IPS-NIHi11 (cell line): Measurements from ENCODE around the gene ZNF117.
"Not testable (repeated sequence)": the region's sequence is repeated elsewhere in the genome, so short reads cannot be mapped to it uniquely, and the experiment has no call there.

Source experiments
- DNase-seq: peaks from one replicate; pipeline ENCODE4 v3.0.0; 2012; ENCODE audit warnings: mixed read lengths, low spot score

Gene ZNF117

GRCh38 chr7:64990936-64991335, at the start of gene ZNF117:
Gene ZNF117 (minus strand): TSS chr7:64991036.
- no peak for DNase-seq

DNA sequence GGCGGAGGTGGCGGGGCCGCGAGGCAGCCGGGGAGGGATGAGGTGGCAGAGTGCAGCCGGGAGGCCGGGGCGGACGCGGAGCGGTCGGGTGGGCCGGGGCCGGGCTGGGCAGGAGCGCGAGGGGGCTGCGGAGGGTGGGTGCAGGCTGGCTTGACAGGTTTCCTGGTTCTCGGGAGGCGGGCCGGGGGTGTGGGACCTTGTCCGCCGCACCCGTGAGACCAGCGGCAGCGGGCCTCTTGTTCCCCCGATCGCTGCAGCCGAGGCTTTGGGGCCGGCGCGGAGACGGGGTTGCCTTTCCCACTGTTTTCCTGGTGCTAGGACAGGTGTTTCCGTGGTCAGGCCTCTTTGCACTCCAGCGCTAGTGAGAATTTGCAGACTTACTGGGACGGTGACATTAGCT, 47.9 kb upstream of the ZNF117 start:
- DNase-seq, result peak; percentile 16

GRCh38 chr7:65037740-65038688, 47.2 kb upstream of the ZNF117 start:
- peak; percentile 89 for DNase-seq

- DNase-seq, result not testable (repeated sequence)
These were observed 45.7 kb upstream of the ZNF117 start for GRCh38 chr7:65036526-65036925.

GRCh38 chr7:65035469-65035868, 44.6 kb upstream of the ZNF117 start:
- DNase-seq, result not testable (repeated sequence)

DNA sequence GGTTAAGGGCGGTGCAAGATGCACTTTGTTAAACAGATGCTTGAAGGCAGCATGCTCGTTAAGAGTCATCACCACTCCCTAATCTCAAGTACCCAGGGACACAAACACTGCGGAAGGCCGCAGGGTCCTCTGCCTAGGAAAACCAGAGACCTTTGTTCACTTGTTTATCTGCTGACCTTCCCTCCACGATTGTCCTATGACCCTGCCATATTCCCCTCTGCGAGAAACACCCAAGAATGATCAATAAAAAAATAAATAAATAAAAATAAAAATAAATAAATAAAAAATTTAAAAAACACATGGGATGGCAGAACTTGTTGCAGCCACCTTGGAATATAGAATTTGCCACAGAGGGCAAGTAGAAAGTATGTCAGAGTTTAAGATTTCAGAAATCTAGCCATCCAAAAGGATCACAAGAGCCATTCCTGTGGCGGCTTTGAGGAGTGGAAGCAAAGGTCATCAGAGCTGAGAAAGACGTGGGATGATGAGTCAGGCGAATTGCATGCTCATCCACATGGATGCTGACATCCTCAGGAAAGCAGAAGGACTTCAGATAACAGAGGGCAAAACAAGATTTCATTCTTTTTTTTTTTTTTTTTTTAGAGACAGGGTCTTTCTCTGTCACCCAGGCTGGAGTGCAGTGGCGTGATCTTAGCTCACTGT, 43.4 kb upstream of the ZNF117 start:
- not testable (repeated sequence) for DNase-seq

DNA sequence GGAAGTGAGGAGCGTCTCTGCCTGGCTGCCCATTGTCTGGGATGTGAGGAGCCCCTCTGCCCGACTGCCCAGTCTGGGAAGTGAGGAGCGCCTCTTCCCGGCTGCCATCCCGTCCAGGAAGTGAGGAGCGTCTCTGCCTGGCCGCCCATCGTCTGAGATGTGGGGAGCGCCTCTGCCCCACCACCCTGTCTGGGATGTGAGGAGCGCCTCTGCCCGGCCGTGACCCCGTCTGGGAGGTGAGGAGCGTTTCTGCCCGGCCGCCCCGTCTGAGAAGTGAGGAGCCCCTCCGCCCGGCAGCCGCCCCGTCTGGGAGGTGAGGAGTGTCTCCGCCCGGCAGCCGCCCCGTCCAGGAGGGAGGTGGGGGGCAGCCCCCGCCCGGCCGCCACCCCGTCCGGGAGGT, 42.6 kb upstream of the ZNF117 start:
- DNase-seq, result not testable (repeated sequence)

DNA sequence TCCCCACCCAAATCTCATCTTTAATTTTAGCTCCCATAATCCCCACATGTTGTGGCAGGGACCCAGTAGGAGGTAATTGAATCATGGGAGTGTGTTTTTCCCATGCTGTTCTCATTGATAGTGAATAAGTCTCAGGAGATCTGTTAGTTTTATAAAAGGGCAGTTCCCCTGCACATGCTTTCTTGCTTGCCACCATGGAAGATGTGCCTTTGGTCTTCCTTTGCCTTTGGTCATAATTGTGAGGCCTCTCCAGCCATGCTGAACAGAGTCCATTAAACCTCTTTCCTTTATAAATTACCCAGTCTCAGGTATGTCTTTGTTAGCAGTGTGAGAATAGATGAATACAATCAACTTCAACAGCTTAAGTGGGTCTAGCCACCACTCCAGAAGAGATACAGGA, 34.2 kb upstream of the ZNF117 start:
- not testable (repeated sequence) for DNase-seq

GRCh38 chr7:65020978-65021377, 30.1 kb upstream of the ZNF117 start:
- DNase-seq, result not testable (repeated sequence)

- not testable (repeated sequence) for DNase-seq
These were observed 19.0 kb upstream of the ZNF117 start for GRCh38 chr7:65009881-65010280.

DNA sequence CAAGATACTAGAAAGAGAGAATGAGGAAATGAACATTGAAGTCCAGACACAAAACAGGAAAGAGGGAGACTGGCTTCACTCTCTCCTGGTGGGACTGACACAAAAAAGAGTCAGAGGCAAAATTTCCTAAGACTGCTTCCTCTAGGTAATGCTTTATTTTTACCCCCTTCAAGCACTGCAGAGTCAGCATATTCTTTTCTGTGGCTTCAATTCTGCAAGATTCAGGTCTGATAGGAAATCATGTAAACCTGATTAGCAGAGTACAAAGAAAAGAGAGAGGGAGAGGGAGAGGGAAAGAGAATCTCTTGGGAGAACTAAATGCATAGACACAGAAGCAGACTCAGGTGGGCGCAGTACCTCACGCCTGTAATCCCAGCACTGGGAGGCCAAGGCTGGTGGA, 18.6 kb upstream of the ZNF117 start:
- not testable (repeated sequence) for DNase-seq

DNA sequence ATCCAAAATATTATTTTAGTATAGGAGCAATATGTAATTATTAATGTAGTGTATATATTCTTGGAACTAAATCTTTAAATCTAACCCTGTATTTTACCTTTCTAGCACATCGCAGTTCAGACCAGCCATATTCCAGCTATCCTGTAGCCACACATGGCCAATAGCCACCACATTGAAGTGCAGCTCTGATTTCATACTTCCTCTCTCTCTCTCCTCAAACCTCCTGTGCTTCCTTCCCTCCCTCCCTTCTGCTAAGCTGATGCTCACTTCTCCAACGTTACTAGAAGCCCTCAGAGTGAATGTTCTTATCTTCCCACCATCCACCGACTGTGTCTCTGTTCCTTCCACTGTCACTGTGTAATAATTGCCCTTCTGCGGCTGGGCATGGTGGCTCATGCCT, 16.2 kb upstream of the ZNF117 start:
- not testable (repeated sequence) for DNase-seq

DNA sequence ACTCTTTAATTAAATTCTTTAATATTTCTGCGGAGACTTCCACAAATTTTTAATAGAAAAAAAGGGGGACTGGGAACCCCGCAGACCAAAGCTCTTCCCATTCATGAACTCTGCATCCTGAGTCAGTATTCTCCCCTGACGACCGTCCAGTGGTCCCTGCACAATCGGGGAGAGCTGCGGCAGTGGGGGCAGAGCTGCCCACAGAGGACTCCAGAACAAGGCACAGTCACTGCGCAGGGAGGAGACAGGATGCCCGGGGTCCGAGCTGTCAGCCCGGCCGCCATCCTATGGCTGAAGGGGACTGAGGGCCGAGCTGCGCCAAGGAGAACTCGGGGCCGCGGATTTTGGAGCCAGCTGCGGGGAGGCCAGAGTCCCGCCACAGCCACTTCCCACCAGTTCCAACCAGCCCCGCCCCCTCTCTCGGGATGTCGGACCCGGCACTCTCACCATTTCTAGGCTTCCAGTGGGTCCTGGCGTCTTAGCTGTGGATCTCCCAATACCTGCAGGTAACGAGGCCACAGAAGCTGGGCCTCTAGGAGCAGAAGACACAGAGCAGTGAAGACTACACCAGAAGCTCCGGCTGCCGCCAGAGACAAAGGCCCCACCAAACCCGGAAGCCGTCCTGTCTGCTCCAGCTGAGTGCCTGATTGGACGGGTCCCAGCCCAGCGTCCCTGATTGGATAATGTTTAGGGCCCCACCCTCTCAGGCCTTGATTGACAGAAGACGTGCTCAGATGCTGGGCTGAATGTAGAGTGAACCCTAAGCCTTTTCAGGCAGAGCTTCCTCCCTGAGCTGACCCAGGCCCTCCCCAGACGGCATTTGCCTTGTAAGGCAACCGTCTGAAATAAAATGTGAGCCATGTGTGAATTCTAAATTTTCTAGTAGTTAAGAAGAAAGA, 15.5 kb upstream of the ZNF117 start, which contains the start of gene ERV3-1:
Gene ERV3-1, minus strand, starts transcription at position 594 of the 899 bp plus-strand sequence. CDS start 13,661 bp downstream, outside the sequence.
- DNase-seq, result peak; percentile 93

DNA sequence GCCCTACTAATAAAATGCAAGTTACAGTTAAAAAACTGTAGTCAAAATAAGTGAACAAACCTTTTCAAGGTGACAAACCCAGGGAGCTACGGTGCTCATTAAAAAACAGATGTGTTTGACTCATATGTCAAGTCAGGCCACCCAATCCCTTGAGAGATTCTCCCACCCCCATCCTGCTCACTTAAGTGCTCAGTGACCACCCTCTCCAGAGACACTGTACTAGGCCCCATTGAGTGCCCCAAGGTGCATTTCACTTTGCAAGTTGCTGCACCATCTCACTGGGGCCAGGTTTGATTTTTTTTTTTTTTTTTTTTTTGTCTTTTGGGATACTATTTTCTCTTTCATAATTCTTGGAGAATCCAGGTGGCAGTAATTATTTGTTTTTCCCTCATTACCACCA, 13.7 kb upstream of the ZNF117 start:
- no peak for DNase-seq

GRCh38 chr7:65002972-65003585, 12.2 kb upstream of the ZNF117 start:
- DNase-seq, result no peak

GRCh38 chr7:65001291-65001814, 10.5 kb upstream of the ZNF117 start:
- DNase-seq, result no peak

GRCh38 chr7:64999165-65000004, 8.5 kb upstream of the ZNF117 start:
- DNase-seq, result no peak

GRCh38 chr7:64998865-64999164, 8.0 kb upstream of the ZNF117 start:
- no peak for DNase-seq

DNA sequence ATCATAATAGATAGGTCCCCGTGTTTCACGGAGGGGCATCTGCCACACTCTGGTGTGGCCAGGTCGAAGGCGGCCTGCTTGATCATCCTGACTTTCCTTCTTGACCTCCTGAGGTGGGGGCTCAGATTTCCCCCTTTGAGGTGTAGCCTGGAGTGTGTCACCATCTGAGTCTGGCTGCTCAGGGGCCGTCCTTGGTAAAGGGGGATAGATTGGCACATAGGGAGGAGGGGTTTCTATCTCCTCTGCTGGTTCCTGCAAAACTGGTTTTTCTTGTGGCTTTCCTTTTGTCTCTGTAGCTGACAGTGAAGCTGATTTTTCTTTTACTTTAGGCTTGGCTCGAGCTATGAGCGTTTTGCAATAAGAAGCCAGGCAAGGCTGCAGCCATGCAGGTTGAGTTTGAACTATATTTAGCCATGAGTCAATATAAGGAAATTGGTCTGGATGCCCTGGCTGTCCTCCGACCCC, 7.1 kb upstream of the ZNF117 start:
- peak; percentile 57 for DNase-seq

GRCh38 chr7:64997164-64997908, 6.5 kb upstream of the ZNF117 start:
- DNase-seq, result no peak
